ENCODE data around the gene YES1.

Gene YES1

GRCh38 chr18:811892-812375, at the start of gene YES1:
Gene YES1 (minus strand): TSS chr18:812242. CDS start chr18:756827, 55,415 bp downstream.
- DNase-seq, result peak; percentile 65

- DNase-seq, result no peak
Observed at GRCh38 chr18:857986-858385, 45.9 kb upstream of the YES1 start.

GRCh38 chr18:853471-853870, 41.4 kb upstream of the YES1 start:
- DNase-seq, result no peak

- no peak for DNase-seq
Observed at GRCh38 chr18:850960-851359, 38.9 kb upstream of the YES1 start.

- no peak for DNase-seq
Observed at GRCh38 chr18:849021-849420, 37.0 kb upstream of the YES1 start.

GRCh38 chr18:848062-848861, 36.2 kb upstream of the YES1 start:
- DNase-seq, result no peak

GRCh38 chr18:845152-845819, 33.2 kb upstream of the YES1 start:
- no peak for DNase-seq

GRCh38 chr18:841647-842370, 29.8 kb upstream of the YES1 start:
- no peak for DNase-seq

GRCh38 chr18:840516-840915, 28.5 kb upstream of the YES1 start:
- no peak for DNase-seq

- DNase-seq, result no peak
Observed at GRCh38 chr18:840023-840408, 28.0 kb upstream of the YES1 start.

GRCh38 chr18:839224-840022, 27.4 kb upstream of the YES1 start:
- peak; percentile 93 for DNase-seq

GRCh38 chr18:837922-838321, 25.9 kb upstream of the YES1 start:
- DNase-seq, result no peak

- no peak for DNase-seq
Observed at GRCh38 chr18:834082-834720, 22.2 kb upstream of the YES1 start.

- no peak for DNase-seq
Observed at GRCh38 chr18:833197-833596, 21.2 kb upstream of the YES1 start.

- peak; percentile 35 for DNase-seq
Observed at GRCh38 chr18:832085-832681, 20.1 kb upstream of the YES1 start.

GRCh38 chr18:830315-830901, 18.4 kb upstream of the YES1 start:
- DNase-seq, result no peak

- DNase-seq, result no peak
Observed at GRCh38 chr18:829432-829831, 17.4 kb upstream of the YES1 start.

GRCh38 chr18:827093-827677, 15.1 kb upstream of the YES1 start:
- DNase-seq, result no peak

GRCh38 chr18:825891-826585, 14.0 kb upstream of the YES1 start:
- no peak for DNase-seq

GRCh38 chr18:824179-824578, 12.1 kb upstream of the YES1 start:
- DNase-seq, result no peak

All from activated CD8-positive, alpha-beta memory T cell treated with anti-CD3 and anti-CD28 coated beads, Interleukin-2, amount 50 U/mL, for 4 hours (primary cell).